Stimulated activated CD8-positive, alpha-beta memory T cell treated with anti-CD3 and anti-CD28 coated beads, Interleukin-12 subunit alpha, Interleukin-12 subunit beta, amount 100 ng/mL, for 4 hours (primary cell): Measurements from ENCODE around the gene DBF4.
"Not testable (repeated sequence)": the region's sequence is repeated elsewhere in the genome, so short reads cannot be mapped to it uniquely, and the experiment has no call there.

Experiments
- DNase-seq: peaks from one replicate; pipeline ENCODE4 v3.0.0-alpha.2; 2020; ENCODE audit warnings: low read depth

DBF4 gene

GRCh38 chr7:87882151-87882937 is 6.1 kb downstream of the DBF4 start:
- no peak for DNase-seq

GRCh38 chr7:87885018-87885417 is 8.7 kb downstream of the DBF4 start:
- DNase-seq: no peak

DNA sequence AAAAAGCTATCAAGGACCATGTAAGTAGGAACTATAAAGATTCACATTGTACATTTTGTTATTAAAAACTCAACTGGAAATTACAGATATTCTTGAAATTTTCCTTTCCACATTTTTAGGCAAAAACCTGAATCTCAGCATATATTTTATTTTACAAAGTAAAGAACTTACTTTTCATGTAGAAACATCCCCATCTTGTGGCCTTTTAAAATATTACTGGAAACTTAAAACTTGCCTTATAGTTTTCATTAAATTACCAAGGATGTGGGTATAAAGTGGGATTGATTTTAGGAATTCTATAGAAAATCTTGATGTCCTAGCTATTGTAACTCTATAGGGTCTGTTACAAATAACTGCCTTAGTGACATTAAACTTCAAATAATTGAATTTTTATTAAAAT is 10.6 kb downstream of the DBF4 start:
- DNase-seq: no peak

- DNase-seq: no peak
These were observed 19.1 kb downstream of the DBF4 start for GRCh38 chr7:87895363-87895762.

DNA sequence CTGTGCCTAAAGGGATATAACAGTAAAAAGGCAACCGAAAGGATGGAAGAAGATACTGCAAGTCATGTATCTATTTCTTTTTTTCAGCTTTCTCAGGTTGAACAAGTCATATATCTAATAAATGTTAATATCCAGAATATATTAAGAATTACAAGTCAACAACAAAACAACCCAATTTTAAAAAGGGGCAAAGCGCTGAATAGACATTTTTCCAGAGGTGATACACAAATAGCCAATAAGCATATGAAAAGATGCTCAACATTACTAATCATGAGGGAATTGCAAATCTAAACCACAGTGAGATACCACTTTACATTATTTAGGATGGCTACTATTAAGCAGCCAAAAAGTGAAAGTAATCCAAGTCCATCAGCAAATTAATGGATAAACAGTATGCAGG is 23.0 kb downstream of the DBF4 start:
- DNase-seq: no peak

- DNase-seq: not testable (repeated sequence)
These were observed 31.0 kb downstream of the DBF4 start for GRCh38 chr7:87907136-87907906.

GRCh38 chr7:87908814-87909213 is 32.5 kb downstream of the DBF4 start:
- DNase-seq: not testable (repeated sequence)

GRCh38 chr7:87912121-87912520 is 35.8 kb downstream of the DBF4 start:
- DNase-seq: no peak

DNA sequence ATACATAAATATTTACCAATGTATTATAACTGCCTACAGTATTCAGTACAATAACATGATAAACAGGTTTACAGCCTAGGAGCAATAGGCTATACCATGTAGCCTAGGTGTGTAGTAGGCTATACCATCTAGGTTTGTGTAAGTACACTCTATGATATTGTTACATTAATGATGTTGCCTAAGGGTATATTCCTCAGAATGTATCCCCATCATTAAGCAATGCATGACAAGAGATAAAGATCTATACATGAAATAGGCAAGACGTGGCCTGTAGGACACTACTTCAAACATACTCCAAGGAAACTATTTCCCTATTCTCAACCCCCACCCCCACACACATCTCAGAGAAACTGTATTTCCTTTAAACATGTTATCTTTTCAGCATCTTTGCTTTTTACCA is 42.4 kb downstream of the DBF4 start:
- no peak for DNase-seq

DNA sequence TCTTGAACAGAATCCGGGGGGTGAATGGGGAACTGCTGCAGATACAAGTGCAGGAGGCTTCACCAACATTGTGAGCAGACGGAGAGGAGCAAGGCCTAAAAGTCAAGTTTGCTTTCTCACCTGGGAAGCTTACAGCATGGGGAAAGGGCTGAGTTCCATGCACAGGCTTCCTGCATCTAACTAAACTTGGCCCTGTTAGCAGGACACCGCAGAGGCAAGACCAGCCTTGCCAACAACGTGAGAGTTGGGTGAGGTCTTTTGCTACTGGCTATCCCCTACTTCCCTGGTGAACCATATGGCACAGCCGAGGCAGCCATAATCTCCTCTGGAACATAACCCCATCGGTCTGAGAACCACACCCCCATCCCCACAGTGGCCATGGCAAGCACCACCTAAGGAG is 43.6 kb downstream of the DBF4 start:
- no peak for DNase-seq

DNA sequence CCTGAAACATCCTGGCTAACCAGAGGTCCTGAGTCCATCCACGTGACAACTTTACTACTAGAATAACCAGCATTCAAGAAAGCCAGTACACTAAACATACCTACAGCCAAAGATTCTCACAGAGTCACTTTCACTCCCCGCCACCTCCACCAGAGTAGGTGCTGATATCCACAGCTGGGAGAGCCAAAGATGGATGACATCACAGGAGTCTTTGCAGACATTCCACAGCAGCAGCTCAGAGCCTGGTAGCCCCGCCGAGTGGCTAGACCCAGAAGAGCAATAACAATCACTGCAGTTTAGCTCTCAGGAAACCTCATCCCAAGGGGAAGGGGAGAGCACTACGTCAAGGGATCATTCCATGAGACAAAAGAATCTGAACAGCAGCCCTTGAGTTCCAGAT is 44.3 kb downstream of the DBF4 start:
- no peak for DNase-seq

- not testable (repeated sequence) for DNase-seq
These were observed 46.6 kb downstream of the DBF4 start for GRCh38 chr7:87922759-87923395.

DNA sequence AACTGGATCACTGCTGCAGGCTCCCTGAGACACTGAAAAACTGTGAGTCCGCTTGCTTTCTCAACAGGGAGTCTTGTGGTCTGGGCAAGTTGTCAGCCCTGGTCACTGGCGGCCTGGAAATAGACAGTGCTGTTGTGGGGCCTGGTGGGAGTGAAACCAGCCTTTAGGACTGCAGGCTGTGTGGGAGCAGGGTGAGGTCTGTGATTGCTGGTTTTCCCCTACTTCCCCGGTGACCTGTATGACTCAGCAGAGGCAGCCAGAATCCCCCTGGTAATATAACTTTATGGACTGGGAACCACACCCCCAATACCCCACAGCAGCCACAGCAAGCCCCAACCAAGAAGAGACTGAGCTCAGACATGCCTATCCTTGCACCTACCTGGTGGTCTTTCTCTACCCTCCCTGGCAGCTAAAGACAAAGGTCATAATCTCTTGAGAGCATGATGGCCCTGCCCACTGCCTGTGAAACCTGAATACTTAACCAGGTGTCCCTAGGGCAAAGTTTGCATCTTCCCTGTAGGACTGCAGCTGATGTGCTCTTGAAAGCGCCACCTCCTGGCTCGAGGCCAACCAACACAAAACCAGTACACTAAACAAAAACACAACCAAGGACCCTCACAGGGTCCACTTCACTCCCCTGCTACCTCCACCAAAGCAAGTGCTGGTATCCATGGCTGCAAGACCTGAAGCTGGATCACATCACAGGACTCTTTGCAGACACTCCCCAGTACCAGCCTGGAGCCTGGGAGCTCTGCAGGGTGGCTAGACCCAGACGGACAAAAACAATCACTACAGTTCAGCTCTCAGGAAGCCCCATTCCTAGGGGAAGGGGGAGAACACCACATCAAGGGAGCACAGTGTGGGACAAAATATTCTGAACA is 50.5 kb downstream of the DBF4 start:
- no peak for DNase-seq

GRCh38 chr7:87933605-87933952 is 57.3 kb downstream of the DBF4 start:
- DNase-seq: no peak

- DNase-seq: peak; percentile 78
These were observed 57.8 kb downstream of the DBF4 start, which contains the start of gene ADAM22 for GRCh38 chr7:87933953-87934698. TSS of gene ADAM22 (plus strand) at chr7:87934251. CDS start at chr7:87934466, 215 bp downstream.

DNA sequence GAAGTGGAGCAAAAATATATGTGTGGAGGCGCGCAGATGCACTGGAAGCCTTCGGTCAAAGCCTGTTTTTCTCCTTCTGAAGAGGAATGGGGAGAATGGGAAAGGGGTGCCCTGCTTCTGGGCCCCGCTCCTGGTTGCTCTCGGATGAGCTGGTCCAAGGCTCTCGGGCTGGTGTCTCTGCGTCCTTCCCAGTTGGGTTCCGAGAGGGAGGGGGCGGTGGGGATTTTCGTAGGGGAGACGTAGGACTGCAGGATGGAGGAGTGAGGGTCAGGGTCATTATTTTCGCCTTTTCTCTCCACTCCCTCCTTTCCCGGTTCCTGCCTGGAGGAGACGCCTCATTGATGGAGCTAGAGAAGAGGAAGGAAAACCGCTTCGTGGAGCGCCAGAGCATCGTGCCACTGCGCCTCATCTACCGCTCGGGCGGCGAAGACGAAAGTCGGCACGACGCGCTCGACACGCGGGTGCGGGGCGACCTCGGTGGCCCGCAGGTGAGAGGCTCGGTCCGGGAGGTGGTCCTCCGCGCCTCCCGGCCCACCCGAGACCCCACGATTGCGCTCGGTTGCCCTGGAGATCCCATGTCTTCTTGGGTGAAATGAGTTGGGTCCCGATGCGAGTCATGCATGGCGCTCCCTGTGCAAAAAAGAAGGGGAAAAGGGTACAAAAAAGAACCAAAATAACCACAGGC is 58.5 kb downstream of the DBF4 start:
- DNase-seq: no peak

DNA sequence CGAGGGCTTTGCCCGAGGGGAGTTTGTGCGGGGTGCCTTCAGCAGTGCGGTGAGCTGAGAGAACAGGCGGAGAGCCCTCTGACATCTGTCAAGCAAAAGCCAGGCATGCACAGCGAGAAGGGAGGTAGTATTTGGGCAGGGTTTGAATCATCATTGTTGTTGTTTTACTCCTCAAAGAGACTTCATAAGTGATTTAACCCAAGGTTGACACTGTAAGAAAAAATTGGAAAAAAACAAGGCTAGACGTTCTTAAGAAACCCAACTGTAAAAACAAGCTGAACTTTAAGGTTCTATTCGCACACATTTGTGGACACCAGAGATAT is 59.1 kb downstream of the DBF4 start:
- no peak for DNase-seq

- DNase-seq: no peak
These were observed 64.8 kb downstream of the DBF4 start for GRCh38 chr7:87941138-87941537.

- no peak for DNase-seq
These were observed 68.3 kb downstream of the DBF4 start for GRCh38 chr7:87944547-87944946.

DNA sequence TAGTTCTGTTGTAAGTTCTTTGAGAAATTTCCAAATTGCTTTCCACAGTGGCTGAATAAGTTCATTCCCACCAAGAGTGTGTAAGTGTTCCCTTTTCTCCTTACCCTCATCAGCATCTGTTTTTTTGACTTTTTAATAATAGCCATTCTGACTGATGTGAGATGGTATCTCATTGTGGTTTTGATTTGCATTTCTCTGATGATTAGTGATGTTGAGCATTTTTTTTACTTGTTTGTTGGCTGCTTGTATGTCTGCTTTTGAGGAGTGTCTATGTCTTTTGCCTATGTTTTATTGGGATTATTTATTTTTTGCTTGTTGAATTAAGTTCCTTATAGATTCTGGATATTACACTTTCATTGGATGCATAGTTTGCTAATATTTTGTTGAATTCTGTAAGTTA is 69.6 kb downstream of the DBF4 start:
- DNase-seq: not testable (repeated sequence)

DNA sequence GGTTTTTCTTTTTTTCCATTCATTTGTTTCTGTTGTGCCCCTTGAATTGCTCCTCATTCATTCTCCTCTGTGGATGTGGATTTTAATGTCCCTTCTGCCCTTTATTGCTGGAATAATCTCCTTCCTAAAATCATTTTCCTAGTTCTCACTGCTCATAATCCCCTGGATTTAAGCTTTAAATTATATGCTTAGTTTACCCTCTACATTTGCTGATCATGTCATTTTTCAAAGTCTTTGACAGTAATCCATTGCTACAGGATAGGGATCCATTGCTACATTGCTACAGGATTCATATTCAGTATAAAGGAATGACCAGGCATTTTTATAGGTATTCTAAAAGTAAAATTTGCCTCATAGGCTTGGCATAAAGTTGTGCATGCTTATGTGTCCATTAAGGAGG is 72.1 kb downstream of the DBF4 start:
- no peak for DNase-seq
